ENCODE data around the gene TMEM108.
A peak's percentile ranks its signal among the peaks of the same experiment; 100 is the strongest.

TMEM108 gene

DNA sequence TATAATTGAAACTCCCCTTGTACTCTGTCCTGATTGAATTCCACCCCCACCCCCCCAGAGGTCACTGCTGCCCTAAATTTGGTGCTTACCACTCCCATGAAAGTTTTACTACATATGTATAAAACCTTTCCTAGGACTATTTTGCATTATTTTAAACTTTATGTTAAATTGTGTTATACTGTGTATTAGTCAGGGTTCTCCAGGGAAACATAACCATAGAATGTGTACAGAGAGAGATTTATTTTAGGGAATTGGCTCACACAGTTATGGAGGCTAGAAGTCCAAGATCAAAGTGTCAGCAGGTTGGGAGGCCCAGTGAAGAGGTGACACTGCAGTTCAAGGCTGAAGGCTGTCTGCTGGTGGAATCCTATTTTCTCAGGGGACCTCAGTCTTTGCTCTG, 390.9 kb downstream of the TMEM108 start:
- DNase-seq = no peak

DNA sequence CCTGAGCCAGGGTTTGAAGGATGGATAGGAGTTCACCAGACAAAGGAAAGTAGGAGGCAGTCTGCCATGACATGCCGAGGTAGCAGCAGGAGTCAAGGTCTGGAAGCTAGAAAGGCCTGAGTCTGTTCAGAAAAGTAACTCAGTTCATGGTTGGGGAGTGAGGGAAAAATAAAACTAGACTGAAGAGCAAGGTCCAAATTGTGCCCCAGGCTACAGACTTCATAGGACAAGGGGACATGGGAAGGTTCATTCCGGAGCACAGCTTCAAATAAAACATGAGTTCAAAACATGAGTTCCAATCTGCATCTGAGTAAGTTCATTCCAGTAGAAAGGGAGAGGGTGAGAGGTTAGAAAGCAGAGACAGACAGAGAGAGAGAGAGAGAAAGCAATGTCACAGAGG, 401.4 kb downstream of the TMEM108 start:
- no peak for DNase-seq

DNA sequence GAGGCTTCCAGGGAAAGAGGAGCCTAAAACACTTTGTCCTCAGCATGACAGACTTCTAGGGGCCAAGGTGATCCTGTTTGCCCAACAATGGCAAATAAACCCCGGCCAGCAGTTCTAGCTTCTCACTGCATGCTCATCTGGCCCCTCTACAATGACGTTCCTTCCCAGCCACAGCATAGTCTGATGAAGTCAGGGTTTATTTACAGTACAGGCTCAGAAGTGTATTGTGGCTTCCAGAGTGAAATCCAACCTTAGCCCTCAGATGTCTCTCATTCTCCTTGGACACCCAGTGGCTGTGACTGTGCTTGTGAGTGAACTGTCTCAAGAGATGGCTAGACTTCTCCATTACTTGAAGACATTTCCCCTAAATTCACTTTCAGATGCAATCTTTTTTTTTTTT, 402.5 kb downstream of the TMEM108 start:
- no peak for DNase-seq

DNA sequence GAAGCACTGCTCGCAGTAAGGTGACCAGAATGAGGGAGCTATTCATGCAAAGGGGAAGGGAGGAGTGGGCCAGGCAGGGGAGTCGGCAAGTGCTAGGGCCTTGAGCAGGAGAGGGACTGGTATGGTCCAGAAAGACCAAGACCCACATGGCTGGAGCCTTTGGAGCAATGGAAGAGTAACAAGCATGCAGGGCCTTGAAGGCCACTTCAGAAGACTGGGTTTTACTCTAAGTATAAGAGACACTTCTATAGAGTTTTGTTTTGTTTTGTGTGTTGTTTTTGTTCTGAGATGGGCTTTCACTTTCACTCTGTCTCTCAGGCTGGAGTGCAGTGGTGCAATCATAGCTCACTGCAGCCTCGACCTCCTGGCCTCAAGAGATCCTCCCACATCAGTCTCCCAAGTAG, 403.7 kb downstream of the TMEM108 start:
- no peak for DNase-seq

DNA sequence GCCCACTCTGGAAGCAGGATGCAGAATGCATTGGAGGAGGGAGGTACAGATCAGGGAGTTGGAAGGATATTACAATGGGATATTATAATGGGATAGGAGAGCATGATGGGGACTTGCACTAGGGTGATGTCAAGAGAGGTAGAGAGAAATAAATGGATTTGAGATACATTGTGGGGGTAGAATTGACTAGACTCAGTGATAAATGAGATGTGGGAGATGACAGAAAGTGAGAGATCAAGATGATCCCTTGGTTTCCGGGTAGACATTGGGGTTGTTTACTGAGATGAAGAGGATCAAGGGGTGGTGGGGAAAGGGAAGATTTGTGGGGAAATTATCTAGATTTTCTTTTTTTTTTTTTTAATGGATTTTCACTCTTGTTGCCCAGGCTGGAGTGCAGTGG, 404.3 kb downstream of the TMEM108 start:
- DNase-seq = no peak

DNA sequence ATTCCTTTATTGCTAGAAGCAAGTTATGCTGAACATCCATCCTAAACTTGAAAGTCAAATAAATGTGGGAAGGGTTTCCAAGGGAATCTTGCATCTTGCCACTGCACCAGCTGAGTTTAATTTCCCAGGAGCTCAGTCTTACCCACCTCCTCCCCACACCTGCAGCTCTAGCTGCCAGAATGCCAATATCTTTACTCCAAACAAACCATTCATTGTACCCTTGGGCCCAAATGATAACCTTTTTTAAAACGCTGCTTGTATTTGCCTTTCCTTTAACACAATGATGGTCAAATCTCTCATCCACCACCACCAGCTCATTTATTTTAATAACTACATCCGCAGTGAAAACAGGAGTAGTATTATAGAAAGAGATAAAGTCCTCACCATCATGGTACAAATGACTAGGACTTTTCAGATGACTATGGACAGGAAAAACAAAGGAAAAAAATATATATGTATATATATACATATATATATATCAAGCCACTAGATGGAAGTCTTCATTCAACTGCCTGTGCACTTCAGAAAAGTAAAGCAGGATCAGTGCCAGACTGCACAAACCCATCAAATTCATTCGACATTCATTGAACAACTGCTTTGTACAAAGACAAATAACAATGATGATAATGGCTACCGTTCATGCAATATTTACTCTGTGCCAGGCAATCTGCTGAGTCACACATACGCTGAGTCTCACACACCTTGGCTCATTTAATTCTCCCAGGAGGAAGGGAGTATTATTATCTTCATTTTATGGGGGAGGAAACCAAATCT, 405.6 kb downstream of the TMEM108 start:
- DNase-seq = peak; percentile 42

DNA sequence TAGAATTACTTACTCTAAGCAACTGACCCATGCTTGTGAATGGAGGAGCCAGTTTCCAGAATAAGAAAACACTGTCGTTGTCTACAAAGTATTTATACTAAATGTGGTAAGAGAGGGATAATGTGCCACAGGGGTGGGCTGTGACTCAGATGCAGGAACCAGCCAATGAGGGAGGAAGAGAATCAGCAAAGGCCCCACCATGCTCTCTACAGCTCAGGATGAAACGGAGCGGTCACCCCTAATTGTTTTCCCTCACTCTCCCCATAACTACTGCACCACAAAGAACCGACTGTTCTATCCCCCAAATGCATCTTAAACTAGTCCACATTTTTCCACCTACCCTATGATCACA, 406.2 kb downstream of the TMEM108 start:
- DNase-seq = no peak

DNA sequence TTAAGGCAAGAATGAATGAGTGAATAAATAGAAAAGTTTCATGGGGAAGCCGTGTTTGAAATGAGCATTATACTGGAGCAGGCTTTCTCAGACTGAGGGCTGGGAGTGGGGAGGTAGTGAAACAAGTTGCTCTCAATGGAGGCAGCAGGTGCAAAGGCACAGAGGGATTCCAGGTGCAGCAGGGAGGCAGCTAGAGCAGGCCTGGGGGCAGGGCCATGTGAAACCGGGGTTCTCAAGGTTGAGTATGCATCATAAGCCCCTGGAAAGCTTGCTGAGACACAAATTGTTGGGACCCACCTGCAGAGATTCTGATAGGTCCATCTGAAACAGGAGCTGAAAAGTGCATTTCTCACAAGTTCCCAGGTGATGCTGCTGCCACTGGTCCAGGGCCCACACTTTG, 406.9 kb downstream of the TMEM108 start:
- no peak for DNase-seq

All from fibroblast of upper back skin (primary cell).